ENCODE data around the gene ARHGAP27. TPM values are rescaled to one million over a fixed set of nuclear protein-coding genes. Genes with fewer than 3 reads are reported as not detected.

The ARHGAP27 gene
- total RNA-seq, 1 donor from 2014 or later, result 3.5 TPM

DNA sequence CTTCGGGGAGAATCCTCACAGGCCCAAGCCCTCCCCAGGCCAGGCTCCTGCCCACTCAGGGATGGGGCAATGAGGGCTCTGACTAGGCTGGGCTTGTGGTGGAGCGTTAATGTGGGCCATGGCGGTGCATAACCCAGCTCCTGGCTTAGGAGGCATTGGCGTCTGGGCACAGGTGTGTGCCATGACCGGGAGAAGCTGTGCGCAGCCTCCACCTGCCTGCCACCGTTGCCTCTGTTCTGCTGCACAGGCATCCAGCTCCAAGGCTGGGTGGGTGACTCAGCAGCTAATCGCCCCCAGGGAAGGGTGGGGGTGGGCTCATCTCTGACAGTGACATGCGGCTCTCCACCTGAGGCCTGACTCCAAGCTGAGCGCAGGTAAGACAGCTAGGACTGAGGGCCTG, 3.5 kb upstream of the ARHGAP27 start:
- Mint-ChIP-seq H3K9me3 (ENCODE audit: unreplicated experiment) (peaks cover 10% of the 10 kb centered on the region), H3K4me1 (ENCODE audit: low read depth, unreplicated experiment) (peaks cover 25% of the 10 kb centered on the region), H3K27ac (ENCODE audit: unreplicated experiment) (no peak overlapping the region), H3K4me3 (ENCODE audit: unreplicated experiment) (peak overlapping the region; percentile 30), H3K36me3 (ENCODE audit: unreplicated experiment) (no peaks in the 10 kb centered on the region), H3K27me3 (ENCODE audit: unreplicated experiment) (peaks cover 4% of the 10 kb centered on the region)
- TF ChIP-seq CTCF (IDR thresholded peaks at IDR 0.05; ENCODE audit: partially characterized antibody, unreplicated experiment), result no peak
- DNase-seq, result no peak

GRCh38 chr17:45435481-45435880, 2.8 kb upstream of the ARHGAP27 start:
- Mint-ChIP-seq H3K4me3 (ENCODE audit: unreplicated experiment) (peak overlapping the region; percentile 63), H3K27me3 (ENCODE audit: unreplicated experiment) (peaks cover 8% of the 10 kb centered on the region), H3K9me3 (ENCODE audit: unreplicated experiment) (peaks cover 9% of the 10 kb centered on the region), H3K36me3 (ENCODE audit: unreplicated experiment) (no peaks in the 10 kb centered on the region), H3K27ac (ENCODE audit: unreplicated experiment) (peak overlapping the region; percentile 28), H3K4me1 (ENCODE audit: low read depth, unreplicated experiment) (peaks cover 25% of the 10 kb centered on the region)
- DNase-seq, result no peak
- TF ChIP-seq CTCF (IDR thresholded peaks at IDR 0.05; ENCODE audit: partially characterized antibody, unreplicated experiment), result no peak

DNA sequence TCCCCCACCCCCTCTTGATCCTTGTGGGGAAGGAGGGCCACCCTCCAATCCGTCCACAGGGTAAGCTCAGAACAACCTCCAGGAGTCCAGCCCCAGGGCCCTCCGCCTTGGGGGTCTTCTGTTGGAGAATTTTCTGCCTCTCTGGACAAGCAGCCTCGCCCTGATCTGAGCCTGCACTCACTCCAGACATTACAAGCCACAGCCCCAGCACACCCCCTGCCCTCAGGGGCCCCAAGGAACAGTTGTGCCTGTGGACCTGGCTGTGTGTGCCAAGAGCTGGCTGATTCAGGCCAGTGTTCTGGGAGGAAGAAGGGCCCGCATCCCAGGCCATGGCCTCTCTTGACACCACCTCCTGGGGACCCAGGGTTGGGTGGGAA, 477 bp upstream of the ARHGAP27 start:
- TF ChIP-seq CTCF (IDR thresholded peaks at IDR 0.05; ENCODE audit: partially characterized antibody, unreplicated experiment), result no peak
- Mint-ChIP-seq H3K4me1 (ENCODE audit: low read depth, unreplicated experiment) (peaks cover 35% of the 10 kb centered on the region), H3K4me3 (ENCODE audit: unreplicated experiment) (peak overlapping the region; percentile 15), H3K9me3 (ENCODE audit: unreplicated experiment) (peaks cover 13% of the 10 kb centered on the region), H3K36me3 (ENCODE audit: unreplicated experiment) (no peaks in the 10 kb centered on the region), H3K27me3 (ENCODE audit: unreplicated experiment) (peaks cover 22% of the 10 kb centered on the region), H3K27ac (ENCODE audit: unreplicated experiment) (no peak overlapping the region)
- no peak for DNase-seq

DNA sequence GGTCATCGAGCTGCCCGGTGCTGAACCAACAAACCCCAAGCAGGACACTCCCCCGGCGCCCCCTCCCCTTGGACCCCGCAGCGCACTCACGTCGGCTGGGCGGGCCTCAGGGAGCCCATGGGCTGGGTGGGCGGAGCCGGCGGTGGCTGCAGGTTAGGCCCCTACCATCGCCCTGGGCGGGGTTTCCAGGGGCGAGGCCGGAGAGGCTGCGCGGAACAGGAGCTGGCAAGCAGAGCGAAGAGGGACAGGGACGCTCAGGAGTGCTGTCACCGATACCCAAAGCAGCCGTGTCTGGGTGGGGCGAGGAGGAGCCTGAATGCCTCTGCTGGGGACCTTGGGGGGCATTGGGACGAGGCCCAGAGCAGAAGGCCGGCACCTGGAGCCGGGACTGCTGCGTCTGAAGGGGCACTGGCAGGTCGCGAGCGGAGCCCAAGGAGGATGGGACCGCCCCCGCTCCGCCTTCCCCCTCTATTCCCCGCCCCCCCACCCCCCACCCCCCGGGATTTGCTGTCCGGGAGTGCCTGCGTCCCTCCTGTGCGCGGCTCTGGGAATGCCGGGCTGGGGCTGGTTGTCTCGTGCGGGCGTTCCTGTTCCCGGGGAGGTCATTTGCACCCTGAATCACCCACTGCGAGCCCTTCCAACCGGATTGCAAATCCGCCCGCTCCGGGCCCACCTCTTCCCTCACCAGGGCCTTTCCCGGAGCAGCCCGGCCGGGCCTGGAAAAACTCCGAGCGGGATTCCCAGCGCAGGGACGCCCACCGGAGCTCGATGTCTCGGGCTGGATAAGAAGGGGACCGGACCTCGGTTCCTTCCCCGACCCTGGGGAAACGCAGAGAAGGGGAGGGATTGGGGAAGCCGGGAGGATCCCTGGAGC, 902 bp downstream of the ARHGAP27 start:
- peaks cover 10% of the 10 kb centered on the region for H3K9me3 Mint-ChIP-seq (ENCODE audit: unreplicated experiment)
- TF ChIP-seq CTCF (IDR thresholded peaks at IDR 0.05; ENCODE audit: partially characterized antibody, unreplicated experiment), result no peak
- peaks cover 26% of the 10 kb centered on the region for H3K4me1 Mint-ChIP-seq (ENCODE audit: low read depth, unreplicated experiment)
- H3K27ac Mint-ChIP-seq (ENCODE audit: unreplicated experiment), result no peak overlapping the region
- no peaks in the 10 kb centered on the region for H3K36me3 Mint-ChIP-seq (ENCODE audit: unreplicated experiment)
- peaks cover 25% of the 10 kb centered on the region for H3K27me3 Mint-ChIP-seq (ENCODE audit: unreplicated experiment)
- peak; percentile 77 for DNase-seq
- H3K4me3 Mint-ChIP-seq (ENCODE audit: unreplicated experiment), result peak overlapping the region; percentile 68
